HUES64 (cell line): ENCODE measurements around the gene PFN3.

ENCODE experiments used
- H3K27ac ChIP-seq: 2 replicates; pipeline ENCODE4 v1.7.0; 2013; ENCODE audit warnings: low read depth, low read length, inconsistent platforms
- H3K27me3 ChIP-seq: 2 replicates; pipeline ENCODE4 v1.6.1; 2013; ENCODE audit warnings: mild to moderate bottlenecking, low read length; ENCODE audit not compliant: insufficient read depth
- H3K36me3 ChIP-seq: 2 replicates; pipeline ENCODE4 v1.6.1; 2013; ENCODE audit warnings: mild to moderate bottlenecking, low read length; ENCODE audit not compliant: insufficient read depth
- H3K4me1 ChIP-seq: 2 replicates; pipeline ENCODE4 v1.6.1; 2013; ENCODE audit warnings: mild to moderate bottlenecking, low read length, moderate library complexity; ENCODE audit not compliant: insufficient read depth
- H3K4me3 ChIP-seq: 2 replicates; pipeline ENCODE4 v1.5.1; 2013; ENCODE audit warnings: mild to moderate bottlenecking, low read length, moderate library complexity
- H3K9ac ChIP-seq: 2 replicates; pipeline ENCODE4 v1.6.1; 2013; ENCODE audit warnings: mild to moderate bottlenecking, low read depth, low read length
- H3K9me3 ChIP-seq: 2 replicates; pipeline ENCODE4 v1.6.1; 2013; ENCODE audit warnings: low read depth, low read length; ENCODE audit not compliant: insufficient read depth
- WGBS: fragments of 150-250, 120-280 bp; methylation state at CpG from one replicate; pipeline ENCODE4 v1.1.7; 2013; ENCODE audit warnings: missing lambda C conversion rate; 5-methylcytosine and 5-hydroxymethylcytosine counted together

PFN3 gene

GRCh38 chr5:177353093-177353492, 47.4 kb downstream of the PFN3 start:
- H3K9me3 ChIP-seq: no peaks in the 10 kb centered on the region
- H3K27me3 ChIP-seq: peaks cover 8% of the 10 kb centered on the region; the same call in 1 of the 2 replicates
- H3K27ac ChIP-seq: no peak overlapping the region
- WGBS: 55% methylated on average over 2 of the region's 5 CpGs
- H3K36me3 ChIP-seq: peaks cover 6% of the 10 kb centered on the region; the same call in 1 of the 2 replicates
- H3K4me1 ChIP-seq: peaks cover 11% of the 10 kb centered on the region; the same call in 1 of the 2 replicates
- H3K4me3 ChIP-seq: no peak overlapping the region
- H3K9ac ChIP-seq: no peak overlapping the region

DNA sequence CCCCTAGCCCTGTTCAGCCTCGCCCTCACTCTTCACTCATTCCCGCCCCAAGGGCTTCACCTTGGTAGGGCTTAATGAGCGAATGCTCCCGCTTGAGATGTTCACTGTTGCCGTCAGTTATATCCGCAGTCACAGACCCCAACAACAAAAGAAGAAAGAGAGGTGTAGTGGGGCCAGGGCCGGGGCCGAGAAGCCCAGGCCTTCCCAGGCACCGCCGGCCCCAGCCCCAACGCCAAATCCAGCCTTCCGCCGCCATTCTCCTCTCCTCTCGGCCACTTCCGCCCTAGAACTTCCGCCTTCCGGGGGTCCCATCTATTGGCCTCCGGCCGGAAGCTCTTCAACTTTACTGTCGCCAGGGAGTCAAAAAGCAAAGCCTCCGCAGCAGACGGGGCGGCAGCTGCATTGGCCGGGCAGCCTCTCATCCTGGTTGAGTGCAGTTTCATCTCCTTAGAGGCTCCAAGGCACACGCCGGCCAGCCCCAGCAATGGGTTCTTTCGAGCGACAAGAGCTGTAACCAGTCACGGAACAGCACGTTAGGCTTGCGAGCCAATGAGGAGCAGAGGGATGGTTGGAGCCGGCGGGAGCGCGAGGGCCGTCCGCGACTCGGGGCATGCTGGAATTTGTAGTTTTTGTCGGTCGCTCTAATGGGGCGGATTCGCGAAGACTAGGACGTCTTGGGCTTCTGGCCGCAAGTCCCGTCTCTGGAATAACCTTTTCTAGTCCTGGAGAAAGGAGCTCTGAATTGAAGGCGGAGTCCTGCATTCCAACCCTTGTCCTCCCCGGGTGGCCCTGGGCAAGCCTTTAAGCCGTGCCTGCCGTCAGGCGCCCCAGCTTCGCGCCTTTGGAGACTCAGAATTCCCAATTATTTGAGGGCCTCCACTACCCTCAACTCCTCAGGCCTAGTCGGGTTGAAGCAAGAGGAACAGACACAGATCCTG, 48.8 kb downstream of the PFN3 start, which contains the start of gene LMAN2:
TSS of gene LMAN2 (minus strand) at position 277 of the 938 bp plus-strand sequence. CDS start at position 256, 21 bp downstream.
- WGBS: 6% methylated on average over 55 of the region's 55 CpGs
- H3K4me1 ChIP-seq: peaks cover 11% of the 10 kb centered on the region; the same call in 1 of the 2 replicates
- H3K27ac ChIP-seq: peak within 1 kb of the TSS; percentile 99
- H3K9ac ChIP-seq: peak within 1 kb of the TSS; percentile 98
- H3K36me3 ChIP-seq: peaks cover 17% of the 10 kb centered on the region
- peaks cover 5% of the 10 kb centered on the region; the same call in 1 of the 2 replicates for H3K27me3 ChIP-seq
- no peaks in the 10 kb centered on the region for H3K9me3 ChIP-seq
- peak within 1 kb of the TSS; percentile 99 for H3K4me3 ChIP-seq

DNA sequence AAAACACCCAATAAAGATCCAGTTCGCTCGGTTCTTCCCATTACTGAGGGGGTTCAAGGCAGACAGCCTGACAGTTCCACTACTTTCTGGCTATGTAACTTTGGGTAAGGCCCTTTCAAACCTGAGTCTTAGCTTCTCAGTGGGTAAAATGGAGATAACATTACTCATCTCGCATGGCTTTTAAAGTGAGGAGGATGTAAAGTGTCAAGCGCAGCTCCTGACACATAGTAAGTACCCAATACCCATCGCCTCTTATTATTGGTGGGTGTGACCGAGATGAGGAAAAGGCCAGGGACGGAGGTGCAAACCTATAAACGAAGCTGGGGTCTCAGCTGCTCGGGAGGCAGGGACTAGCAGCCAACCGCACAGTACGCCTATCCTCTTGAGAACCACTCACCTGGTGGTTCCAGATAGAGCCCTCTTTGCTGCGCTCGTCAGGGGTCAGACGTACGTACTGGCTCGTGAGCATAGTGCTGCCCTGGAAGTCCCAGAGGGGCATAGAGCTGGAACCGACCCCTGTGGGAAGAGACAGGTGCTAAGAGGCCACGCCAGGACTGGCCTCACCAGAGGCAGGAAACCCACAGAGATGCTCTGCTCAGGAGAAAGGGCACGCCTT, 49.6 kb downstream of the PFN3 start:
- Histone ChIP-seq H3K36me3 (peaks cover 21% of the 10 kb centered on the region), H3K9me3 (no peaks in the 10 kb centered on the region), H3K27ac (peak overlapping the region; percentile 99), H3K27me3 (peaks cover 5% of the 10 kb centered on the region; the same call in 1 of the 2 replicates), H3K9ac (peak overlapping the region; percentile 98), H3K4me1 (peaks cover 11% of the 10 kb centered on the region; the same call in 1 of the 2 replicates), H3K4me3 (peak overlapping the region; percentile 99)
- WGBS: 16% methylated on average over 19 of the region's 19 CpGs
